Gastrocnemius medialis (tissue), 4 donors: ENCODE measurements around the gene WNT8B.

ENCODE experiments used
- CTCF ChIP-seq, 5 experiments: fragments of 450-650 bp in 3 of 5; fragments of 200-600 bp in 2 of 5; sonication (generic) in 2 of 5; IDR thresholded peaks in 4 of 5; conservative IDR thresholded peaks in 1 of 5; 1 replicate in 4 of 5; 2 replicates in 1 of 5; pipeline ENCODE4 v1.5.1; 2016 to 2019; ENCODE audit warnings: antibody characterized with exemption in 5 of 5, mild to moderate bottlenecking in 3 of 5, moderate library complexity in 3 of 5
- POLR2A ChIP-seq, 2 donors: fragments of 450-650 bp; IDR thresholded peaks; one replicate each; pipeline ENCODE4 v1.6.1; 2017; ENCODE audit warnings: antibody characterized with exemption in 2 of 2, mild to moderate bottlenecking in 2 of 2, moderate library complexity in 2 of 2

GRCh38 chr10:100528921-100529474 lies 66.2 kb downstream of the WNT8B start:
- TF ChIP-seq POLR2A (IDR thresholded peaks at IDR 0.05) (peak; percentile 7 to 26), CTCF (IDR thresholded peaks at IDR 0.05 in 4 of 5, conservative IDR thresholded peaks at IDR 0.05 in 1 of 5) (no peak)
